ENCODE measurements around the gene POLR3E.

Gene POLR3E

GRCh38 chr16:22257440-22257839, 39.8 kb upstream of the POLR3E start:
- H3K4me3 ChIP-seq (ENCODE audit: low read depth, low read length): no peak overlapping the region
- DNase-seq (ENCODE audit: low read depth, low spot score): no peak
- ChIA-PET CTCF (no interaction called here), POLR2A (no interaction called here)
- no peak for TF ChIP-seq CTCF (IDR thresholded peaks at IDR 0.05; ENCODE audit: insufficient read depth, low read length, missing control alignments)

- no peak for DNase-seq (ENCODE audit: low read depth, low spot score)
- POLR2A ChIA-PET: interaction anchor here (0.7 kb wide), 1 partner anchor 54 kb away, joined by 3 read pairs; the partner anchor contains the start of gene EEF2K
- CTCF ChIA-PET: interaction anchor here (0.7 kb wide), 1 partner anchor 40 kb away, joined by 3 read pairs; no protein-coding TSS in a partner anchor
- TF ChIP-seq CTCF (IDR thresholded peaks at IDR 0.05; ENCODE audit: insufficient read depth, low read length, missing control alignments): no peak
- no peak overlapping the region for H3K4me3 ChIP-seq (ENCODE audit: low read depth, low read length)
Measured at GRCh38 chr16:22260490-22260889, 36.7 kb upstream of the POLR3E start.

- POLR2A ChIA-PET: no interaction called here
Measured at GRCh38 chr16:22262460-22262859, 34.7 kb upstream of the POLR3E start.

GRCh38 chr16:22264786-22265185, 32.4 kb upstream of the POLR3E start:
- no peak for TF ChIP-seq CTCF (IDR thresholded peaks at IDR 0.05; ENCODE audit: insufficient read depth, low read length, missing control alignments)
- no peak for DNase-seq (ENCODE audit: low read depth, low spot score)
- ChIA-PET POLR2A (no interaction called here), CTCF (interaction anchor here (2.5 kb wide), 1 partner anchor 36 kb away, joined by 7 read pairs; no protein-coding TSS in a partner anchor)
- H3K4me3 ChIP-seq (ENCODE audit: low read depth, low read length): no peak overlapping the region

More at GRCh38 chr16:22262460-22262859, 34.7 kb upstream of the POLR3E start:
- CTCF ChIA-PET: interaction anchor here (0.8 kb wide), 1 partner anchor 38 kb away, joined by 3 read pairs; no protein-coding TSS in a partner anchor
- H3K4me3 ChIP-seq (ENCODE audit: low read depth, low read length): no peak overlapping the region
- no peak for DNase-seq (ENCODE audit: low read depth, low spot score)
- no peak for TF ChIP-seq CTCF (IDR thresholded peaks at IDR 0.05; ENCODE audit: insufficient read depth, low read length, missing control alignments)

- CTCF ChIA-PET: interaction anchor here (2.5 kb wide), 1 partner anchor 35 kb away, joined by 7 read pairs; no protein-coding TSS in a partner anchor
- H3K4me3 ChIP-seq (ENCODE audit: low read depth, low read length): no peak overlapping the region
- no peak for DNase-seq (ENCODE audit: low read depth, low spot score)
- no peak for TF ChIP-seq CTCF (IDR thresholded peaks at IDR 0.05; ENCODE audit: insufficient read depth, low read length, missing control alignments)
- POLR2A ChIA-PET: no interaction called here
Measured at GRCh38 chr16:22265351-22265750, 31.9 kb upstream of the POLR3E start.

GRCh38 chr16:22266546-22266945, 30.7 kb upstream of the POLR3E start:
- no peak for DNase-seq (ENCODE audit: low read depth, low spot score)
- POLR2A ChIA-PET: no interaction called here
- no peak overlapping the region for H3K4me3 ChIP-seq (ENCODE audit: low read depth, low read length)
- CTCF ChIA-PET: no interaction called here
- no peak for TF ChIP-seq CTCF (IDR thresholded peaks at IDR 0.05; ENCODE audit: insufficient read depth, low read length, missing control alignments)

Measured in AG04449 (cell line).